ENCODE data around the gene CCDC174.
"Not testable (repeated sequence)": the region's sequence is repeated elsewhere in the genome, so short reads cannot be mapped to it uniquely, and the experiment has no call there.

Gene CCDC174

DNA sequence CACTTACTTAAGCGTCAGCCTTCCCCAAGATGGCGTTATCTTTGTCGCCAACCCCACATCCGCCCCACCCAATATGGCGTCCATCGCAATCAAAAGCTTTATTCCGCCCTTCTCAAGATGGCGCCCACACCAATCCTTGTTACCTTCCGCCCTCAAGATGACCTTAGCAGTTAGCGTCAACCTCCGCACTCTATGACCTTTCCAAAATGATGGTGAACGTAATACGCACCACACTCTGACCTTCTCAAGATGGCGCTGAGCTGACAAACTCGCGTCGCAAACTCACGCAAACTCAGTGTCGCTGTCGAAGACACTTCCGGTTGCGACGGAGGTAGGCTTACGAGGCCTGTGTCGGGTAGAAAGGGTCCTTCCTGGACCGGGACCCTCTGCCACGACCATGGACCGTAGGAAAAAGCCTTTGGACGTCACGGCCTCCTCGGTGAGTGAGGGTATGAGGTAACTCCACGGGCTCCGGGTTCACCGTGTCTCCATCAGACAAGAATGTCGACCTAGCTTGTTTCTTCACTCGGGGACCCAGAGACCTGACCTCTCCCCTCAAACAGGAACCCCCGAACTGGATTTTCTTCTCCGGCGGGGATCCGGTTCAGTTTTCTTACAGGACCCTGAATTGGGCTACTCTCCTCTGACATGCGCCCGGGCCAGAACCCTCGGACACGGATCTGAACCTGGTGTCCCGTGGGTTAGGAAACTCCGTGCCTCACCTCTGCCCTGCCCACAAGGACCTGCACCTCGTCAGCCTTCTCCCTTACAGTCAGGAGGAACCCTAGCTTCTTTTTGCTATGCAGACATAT is at the start of gene CCDC174:
TSS of gene CCDC174 (plus strand) at position 323 of the 812 bp plus-strand sequence. CDS start at position 398, 75 bp downstream.
- DNase-seq = peak; percentile 93

DNA sequence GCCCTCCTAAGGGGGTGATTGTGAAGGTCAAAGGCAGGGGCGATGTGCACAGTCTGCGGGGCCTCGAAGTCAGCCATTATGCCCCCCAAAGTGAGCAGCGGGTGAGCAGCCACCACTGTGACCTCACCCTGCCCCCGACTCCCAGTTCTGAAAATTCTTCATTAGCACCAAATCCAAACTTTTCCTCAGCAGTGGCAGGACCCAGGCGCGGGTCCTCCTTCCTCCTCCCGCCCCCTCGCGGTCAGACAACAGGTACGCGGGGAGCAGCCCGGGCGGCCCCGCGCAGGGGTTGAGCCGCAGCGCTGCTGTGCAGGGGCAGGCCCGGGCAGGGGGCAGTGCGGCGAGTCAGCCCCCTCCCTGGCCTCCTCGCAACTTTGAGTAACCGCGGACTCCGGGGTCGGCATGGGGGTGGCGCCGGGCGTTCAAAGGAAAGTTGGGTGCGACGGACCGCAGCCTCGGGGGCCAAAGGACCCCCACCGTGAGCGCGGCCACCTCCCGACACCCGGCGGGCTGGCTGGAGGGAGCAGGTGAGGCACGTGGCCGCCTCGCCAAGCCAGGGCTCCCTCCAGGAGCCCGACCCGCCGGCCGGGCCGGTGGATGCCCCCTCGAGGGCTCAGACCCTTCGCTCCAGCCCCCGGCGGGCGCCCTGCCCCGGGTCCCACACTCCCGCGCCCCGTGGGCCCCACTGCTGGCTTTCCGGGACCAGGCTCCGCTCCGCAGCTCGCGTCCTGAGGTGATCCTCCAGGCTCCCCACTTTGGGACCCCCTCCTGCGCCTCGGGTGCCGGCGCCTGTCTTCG is 49.4 kb upstream of the CCDC174 start:
- DNase-seq = no peak

DNA sequence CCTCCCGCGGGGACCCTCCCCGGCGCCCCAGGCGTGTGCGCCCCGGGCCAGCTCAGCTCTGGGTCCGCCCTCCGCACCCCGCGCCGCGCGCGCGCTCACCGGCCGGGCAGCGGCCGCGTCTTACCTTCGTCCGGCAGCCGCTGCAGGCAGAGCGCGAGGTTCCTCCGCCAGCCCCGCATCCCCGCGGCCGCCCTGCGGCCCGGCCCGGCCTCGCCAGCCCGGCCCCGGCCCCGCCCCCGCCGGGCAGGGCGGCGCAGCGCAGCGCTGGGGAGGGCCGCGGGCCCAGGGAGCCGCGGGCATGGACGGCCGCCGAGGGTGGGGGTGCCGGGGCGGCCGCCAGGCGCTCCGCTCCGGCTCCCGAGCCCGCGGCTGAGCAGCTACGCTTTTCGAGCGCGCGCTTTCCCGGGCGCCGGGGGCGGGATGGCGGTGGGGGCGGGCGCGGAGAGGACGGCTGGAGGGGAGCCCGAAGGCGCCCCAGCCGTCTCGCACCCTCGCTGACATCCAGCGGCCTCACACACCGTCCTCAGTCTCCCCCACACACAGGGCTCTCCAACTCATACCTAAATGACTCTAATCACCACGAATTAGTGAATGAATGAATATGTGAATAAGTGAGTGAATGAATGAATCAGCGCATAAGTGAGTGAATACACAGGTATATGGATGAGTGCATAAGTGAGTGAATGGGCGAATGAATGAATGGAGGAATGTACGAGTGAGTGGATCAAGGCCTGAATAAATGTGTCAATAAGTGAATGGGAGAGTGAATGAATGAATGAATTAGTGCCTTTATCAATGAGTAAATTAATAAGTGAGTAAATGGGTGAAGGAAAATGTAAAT is 48.5 kb upstream of the CCDC174 start:
- no peak for DNase-seq

GRCh38 chr3:14605067-14605466 is 46.5 kb upstream of the CCDC174 start:
- DNase-seq = no peak

GRCh38 chr3:14605744-14606143 is 45.8 kb upstream of the CCDC174 start:
- no peak for DNase-seq

DNA sequence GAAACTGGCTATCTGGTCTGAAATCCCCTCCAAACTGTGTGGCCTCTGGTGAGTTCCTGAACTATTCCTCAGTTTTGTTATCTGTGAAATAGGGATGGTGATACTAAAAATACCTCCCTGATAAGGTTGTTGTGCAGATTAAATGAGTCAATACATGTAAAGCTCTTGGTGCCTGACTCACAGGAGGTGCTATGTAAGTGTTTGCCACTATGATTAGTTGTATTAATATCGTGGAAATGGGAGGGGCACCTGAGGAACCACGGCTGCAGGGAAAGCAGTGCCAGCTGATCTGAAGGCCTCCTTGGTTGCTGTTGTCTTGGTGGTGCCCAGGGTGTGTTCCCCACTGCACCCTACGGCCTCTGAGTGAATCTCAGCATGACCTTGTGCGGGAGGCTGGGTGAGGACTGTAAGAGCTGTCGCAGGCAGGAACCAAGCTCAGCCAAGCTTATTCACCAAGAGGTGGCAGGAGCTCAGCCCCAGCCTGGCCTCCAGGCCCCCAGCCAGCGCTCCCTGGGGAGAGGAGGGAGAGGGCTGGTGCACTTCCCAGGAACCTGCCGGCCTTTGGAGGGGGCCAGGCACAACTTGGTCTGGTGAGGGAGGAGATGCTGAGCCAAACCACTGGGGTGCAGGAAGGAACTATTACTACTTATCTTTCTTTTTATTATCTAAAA is 44.8 kb upstream of the CCDC174 start:
- DNase-seq = no peak

DNA sequence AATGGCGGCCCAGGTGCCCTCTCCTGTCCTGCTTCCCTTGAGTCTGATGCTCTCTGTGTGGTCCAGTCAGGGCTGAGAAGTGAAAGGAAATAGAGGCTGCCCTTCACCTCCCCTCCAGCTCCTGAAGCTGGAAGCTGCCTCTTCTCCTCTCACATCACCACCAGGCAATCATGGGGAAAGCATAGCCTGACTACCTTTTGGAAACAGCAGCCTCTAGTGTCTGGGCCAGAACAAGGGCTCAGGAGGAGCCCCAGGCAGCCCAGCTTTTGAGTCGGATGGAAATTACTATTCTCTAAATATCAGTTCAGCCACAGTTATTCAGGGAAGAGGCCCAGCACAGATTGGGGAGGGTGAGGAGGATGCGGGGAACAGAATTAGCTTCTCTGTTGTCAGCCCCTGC is 43.3 kb upstream of the CCDC174 start:
- DNase-seq = no peak

- not testable (repeated sequence) for DNase-seq
These were observed 42.5 kb upstream of the CCDC174 start for GRCh38 chr3:14609058-14609457.

DNA sequence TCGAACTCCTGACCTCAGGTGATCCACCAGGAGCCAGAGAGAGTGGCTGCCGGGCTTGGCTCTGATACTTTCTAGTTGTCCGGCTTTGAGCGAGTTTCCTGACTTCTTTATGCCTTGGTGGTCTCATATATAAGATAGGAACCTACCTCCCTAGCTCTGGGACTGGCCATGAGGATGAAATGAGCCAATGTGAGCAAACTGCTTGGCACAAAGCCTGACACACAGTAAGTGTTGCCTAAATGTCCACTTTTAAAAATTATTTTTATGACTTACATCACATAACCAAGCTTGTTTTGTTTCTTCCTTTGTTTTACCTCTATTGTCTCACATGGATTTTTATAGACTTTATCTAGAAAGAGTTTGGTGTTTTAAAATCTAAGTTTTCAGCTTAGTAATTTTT is 42.1 kb upstream of the CCDC174 start:
- DNase-seq = no peak

DNA sequence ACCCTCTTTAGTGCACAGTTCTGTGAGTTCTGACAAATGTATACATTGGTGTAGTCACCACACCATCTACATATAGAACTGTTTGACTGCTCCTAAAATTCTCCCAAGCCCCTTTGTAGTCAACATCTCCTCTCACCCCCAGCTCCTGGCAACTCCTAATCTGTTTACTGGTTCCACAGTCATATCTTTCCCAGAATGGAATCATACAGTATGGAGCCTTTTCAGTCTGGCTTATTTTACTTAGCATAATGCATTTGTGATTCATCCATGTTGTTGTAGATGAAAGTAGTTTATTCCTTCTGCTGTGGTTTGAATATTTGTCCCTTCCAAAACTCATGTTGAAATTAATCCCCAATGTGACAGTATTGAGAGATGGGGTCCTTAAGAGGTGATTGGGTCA is 41.6 kb upstream of the CCDC174 start:
- no peak for DNase-seq

DNA sequence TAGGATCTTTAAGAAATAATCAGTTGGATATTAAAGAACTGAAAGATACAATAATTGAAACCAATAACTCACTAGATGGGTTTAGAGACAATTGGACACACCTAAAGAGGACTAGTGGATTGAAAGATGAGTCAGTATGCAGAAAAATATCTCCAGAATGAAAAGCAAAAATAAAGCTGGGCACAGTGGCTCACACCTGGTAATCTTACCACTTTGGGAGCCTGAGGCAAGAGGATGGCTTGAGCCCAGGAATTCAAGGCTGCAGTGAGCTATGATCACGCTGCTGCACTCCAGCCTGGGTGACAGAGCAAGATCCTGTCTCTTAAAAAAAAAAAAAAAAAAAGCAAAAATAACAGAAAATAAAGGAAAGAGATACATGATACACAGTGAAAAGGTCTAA is 37.4 kb upstream of the CCDC174 start:
- no peak for DNase-seq

DNA sequence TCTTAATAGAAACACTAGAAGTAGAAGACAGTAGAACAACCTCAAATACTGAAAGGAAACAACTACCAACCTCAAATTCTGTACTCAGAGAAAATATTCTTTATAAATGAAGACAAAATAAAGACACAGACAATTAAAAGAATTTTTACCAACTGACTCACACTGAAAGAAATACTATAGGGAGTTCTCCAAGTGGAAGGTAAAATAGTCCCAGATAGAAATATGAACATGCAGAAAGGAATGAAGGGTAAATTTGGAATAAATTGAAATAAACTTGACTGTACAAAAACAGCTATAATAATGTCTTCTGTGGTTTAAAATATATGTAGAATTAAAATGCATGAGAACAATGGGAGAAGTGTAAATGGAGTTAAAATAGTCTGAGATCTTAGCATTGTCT is 36.7 kb upstream of the CCDC174 start:
- no peak for DNase-seq

GRCh38 chr3:14616606-14617507 is 34.7 kb upstream of the CCDC174 start:
- no peak for DNase-seq

GRCh38 chr3:14617508-14618023 is 34.0 kb upstream of the CCDC174 start:
- no peak for DNase-seq

DNA sequence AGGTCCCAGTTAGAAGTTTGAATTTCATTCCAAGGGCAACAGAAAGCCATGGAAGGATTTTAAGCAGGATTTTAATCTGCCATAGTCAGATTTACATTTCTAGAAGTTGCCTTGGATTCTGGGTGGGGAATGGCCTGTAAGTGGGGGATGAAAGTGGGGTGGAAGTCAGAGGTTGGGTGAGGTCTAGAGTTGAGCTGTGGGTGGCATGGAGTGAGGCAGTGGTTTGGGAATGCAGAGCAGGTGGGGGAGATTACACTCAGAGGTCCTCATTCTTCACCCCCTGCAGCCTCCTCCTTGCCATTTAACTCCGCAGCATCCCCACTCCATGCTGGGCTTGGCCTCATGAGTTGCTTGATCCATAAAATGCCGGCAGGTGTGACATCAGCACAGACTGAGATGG is 32.0 kb upstream of the CCDC174 start:
- DNase-seq = no peak

GRCh38 chr3:14620512-14620911 is 31.1 kb upstream of the CCDC174 start:
- DNase-seq = no peak

- no peak for DNase-seq
These were observed 30.5 kb upstream of the CCDC174 start for GRCh38 chr3:14621093-14621492.

GRCh38 chr3:14622368-14622767 is 29.2 kb upstream of the CCDC174 start:
- no peak for DNase-seq

- DNase-seq = no peak
These were observed 28.0 kb upstream of the CCDC174 start for GRCh38 chr3:14623569-14624051.

DNA sequence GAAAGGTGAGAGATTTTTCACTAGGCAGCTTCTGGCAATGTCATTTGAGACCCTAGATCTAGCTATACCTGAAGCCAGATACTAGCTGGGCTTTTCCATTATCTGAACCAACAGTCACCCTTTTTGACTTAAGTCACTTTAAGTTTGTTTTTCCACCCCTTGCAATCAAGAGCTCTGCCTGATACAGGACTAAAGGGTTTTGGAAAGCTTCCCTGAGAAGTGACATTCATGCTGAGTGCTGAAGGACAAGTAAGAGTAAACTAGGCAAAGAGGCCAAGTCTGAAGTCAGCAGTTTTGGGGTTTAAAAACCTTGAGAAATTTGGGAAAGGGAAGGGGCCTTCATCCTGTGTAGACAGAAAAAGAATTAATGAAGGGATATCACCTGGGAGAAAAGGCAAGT is 27.1 kb upstream of the CCDC174 start:
- DNase-seq = no peak

GRCh38 chr3:14625443-14625842 is 26.1 kb upstream of the CCDC174 start:
- no peak for DNase-seq

All from activated CD4-positive, alpha-beta T cell treated with anti-CD3 and anti-CD28 coated beads, Interleukin-2, amount 50 U/mL, for 4 hours (primary cell).